Endothelial cell of umbilical vein (primary cell): ENCODE data around the gene EDA. TPM values are rescaled to one million over a fixed set of nuclear protein-coding genes. Genes with fewer than 3 reads are reported as not detected.

Experiments used
- BruUV-seq: library from RNA; stranded (reverse); fragments of 400-500 nt; replicated peaks from 2 replicates; lab custom pipeline; 2021; lab: Mats Ljungman, UMichigan
- CTCF ChIA-PET: fragments of 300-600, 350-600 bp; sonication (Branson Sonifier 250); formaldehyde crosslinking; loops from one replicate; lab custom pipeline; 2021; ENCODE audit warnings: antibody characterized with exemption, inconsistent platforms; lab: Charles Lee
- POLR2A ChIA-PET: fragments of 300-600, 350-600 bp; sonication (Branson Sonifier 250); formaldehyde crosslinking; loops from one replicate; lab custom pipeline; 2021; ENCODE audit warnings: antibody characterized with exemption, inconsistent platforms; lab: Charles Lee
- DNase-seq: peaks from one replicate; pipeline ENCODE4 v3.0.0-alpha.2; 2011; ENCODE audit warnings: low read depth, low spot score
- FAIRE-seq: peaks from 2 replicates; lab custom pipeline; 2011; peaks lifted over from hg19 to GRCh38; lab: Jason Lieb, UNC
- H2AFZ ChIP-seq: 2 replicates; pipeline ENCODE4 v1.6.0; 2012; ENCODE audit warnings: low read depth, low read length, control low read depth, inconsistent platforms
- H3K27ac ChIP-seq: 2 replicates; pipeline ENCODE4 v1.5.1; 2011; ENCODE audit warnings: low read depth, mild to moderate bottlenecking, control low read depth, low read length, moderate library complexity; ENCODE audit not compliant: insufficient read depth
- H3K27me3 ChIP-seq, 2 experiments: 2 replicates each; pipeline versions ENCODE4 v1.6.0 to v1.6.1; 2011; ENCODE audit warnings: low read length in 2 of 2, mixed read lengths in 1 of 2; ENCODE audit not compliant: control insufficient read depth in 2 of 2, insufficient read depth in 2 of 2
- H3K36me3 ChIP-seq, 2 experiments: 2 replicates in 1 of 2; 3 replicates in 1 of 2; pipeline ENCODE4 v1.5.1; 2011; ENCODE audit warnings: low read length in 2 of 2, mild to moderate bottlenecking in 1 of 2, moderate library complexity in 1 of 2; ENCODE audit not compliant: control insufficient read depth in 2 of 2, insufficient read depth in 2 of 2; ENCODE audit errors: extremely low read depth in 1 of 2
- H3K4me1 ChIP-seq: 3 replicates; pipeline ENCODE4 v1.5.1; 2011; ENCODE audit warnings: mild to moderate bottlenecking, low read length; ENCODE audit not compliant: control insufficient read depth, insufficient read depth; ENCODE audit errors: extremely low read depth
- H3K4me2 ChIP-seq: 2 replicates; pipeline ENCODE4 v1.6.1; 2011; ENCODE audit warnings: low read length, control low read depth, mixed read lengths; ENCODE audit not compliant: insufficient read depth
- H3K4me3 ChIP-seq, 3 experiments: fragments of 200-600 bp in 1 of 3; sonication (generic), shearing (Covaris generic) in 1 of 3; replicated peaks in 1 of 3; 2 replicates each; pipeline ENCODE4 v1.5.1; 2011 to 2016; ENCODE audit warnings: control low read depth in 3 of 3, low read length in 3 of 3, mild to moderate bottlenecking in 2 of 3, inconsistent platforms in 1 of 3, low read depth in 1 of 3, moderate library complexity in 1 of 3; ENCODE audit not compliant: insufficient read depth in 1 of 3
- H3K79me2 ChIP-seq: 2 replicates; pipeline ENCODE4 v1.6.0; 2012; ENCODE audit warnings: low read length, inconsistent platforms; ENCODE audit not compliant: control insufficient read depth, insufficient read depth
- H3K9ac ChIP-seq: replicated peaks from 2 replicates; pipeline ENCODE3; 2011; ENCODE audit warnings: low read length, control low read depth; ENCODE audit not compliant: insufficient read depth; ENCODE audit errors: extremely low read depth
- H3K9me1 ChIP-seq: replicated peaks from 3 replicates; pipeline ENCODE4 v1.6.0; 2011; ENCODE audit warnings: mild to moderate bottlenecking, low read length; ENCODE audit not compliant: control insufficient read depth, insufficient read depth; ENCODE audit errors: extremely low read depth
- H3K9me3 ChIP-seq: replicated peaks from 2 replicates; pipeline ENCODE4 v1.5.1; 2012; ENCODE audit warnings: low read length, inconsistent platforms; ENCODE audit not compliant: control insufficient read depth, insufficient read depth
- H4K20me1 ChIP-seq: replicated peaks from 2 replicates; pipeline ENCODE3; 2011; ENCODE audit warnings: mild to moderate bottlenecking, low read length; ENCODE audit not compliant: control insufficient read depth, insufficient read depth; ENCODE audit errors: extremely low read depth
- EZH2 ChIP-seq: IDR thresholded peaks from 2 replicates; pipeline ENCODE4 v1.6.1; 2012; ENCODE audit warnings: borderline replicate concordance, low read depth, mild to moderate bottlenecking, moderate library complexity, low read length, inconsistent platforms; ENCODE audit not compliant: severe bottlenecking
- MAX ChIP-seq: IDR thresholded peaks from 2 replicates; pipeline ENCODE4 v1.6.1; 2011; ENCODE audit not compliant: insufficient read depth, insufficient read length
- MYC ChIP-seq: IDR thresholded peaks from one replicate; pipeline ENCODE4 v1.6.1; 2011; ENCODE audit warnings: mild to moderate bottlenecking, low read depth, low read length
- POLR2A ChIP-seq: IDR thresholded peaks from 2 replicates; pipeline ENCODE4 v1.6.1; 2012; ENCODE audit warnings: low read depth, mild to moderate bottlenecking, control low read depth, low read length
- POLR2AphosphoS5 ChIP-seq: IDR thresholded peaks from 2 replicates; pipeline ENCODE4 v1.6.1; 2012; ENCODE audit warnings: low read depth, mild to moderate bottlenecking, control low read depth, low read length, moderate library complexity; ENCODE audit not compliant: insufficient read depth
- dilution Hi-C: fragments of 300-500 bp; cut with MboI; formaldehyde crosslinking; loops from one replicate; pipeline ENCODE4 v1.15.0; 2019; ENCODE audit warnings: low sequenced_read_pairs; ENCODE audit not compliant: extremely low pct_ligation_motif_present
- intact Hi-C: fragments of 100-400 bp; cut with micrococcal nuclease; formaldehyde crosslinking; loops from one replicate; pipeline ENCODE4 v1.10.0; 2022
- polyA plus RNA-seq, 4 experiments: library from polyadenylated mRNA; depleted of rRNA in 3 of 4; stranded (reverse) in 3 of 4; unstranded in 1 of 4; fragments of >200 nt; gene quantifications; 2 replicates each; pipeline versions ENCODE4 v1.2.1 to v1.2.3, GENCODE V29; 2011 to 2012; ENCODE audit warnings: missing spikeins in 1 of 4
- total RNA-seq: library from RNA; stranded (reverse); gene quantifications from 2 replicates; pipeline ENCODE4 v1.2.3, GENCODE V29; 2021

The EDA gene
- total and polyA plus RNA-seq, 2 donors (not counting 3 experiments of a cell fraction or from before 2014, with no cell fraction given): 0.37 to 1.2 TPM

- Histone ChIP-seq H3K79me2 (no peaks in the 10 kb centered on the region), H3K4me3 (no peak overlapping the region), H2AFZ (no peak overlapping the region), H3K36me3 (no peaks in the 10 kb centered on the region), H3K27me3 (no peaks in the 10 kb centered on the region), H3K9me1 (no peaks in the 10 kb centered on the region), H3K27ac (no peak overlapping the region), H3K9ac (no peak overlapping the region), H3K4me1 (no peaks in the 10 kb centered on the region), H3K4me2 (no peak overlapping the region), H3K9me3 (no peaks in the 10 kb centered on the region), H4K20me1 (no peaks in the 10 kb centered on the region)
- TF ChIP-seq POLR2A (no peak), EZH2 (no peak), POLR2AphosphoS5 (no peak), MAX (no peak)
- ChIA-PET CTCF (interaction anchor here (0.6 to 1.5 kb wide), 2 partner anchors 13 to 19 kb away, joined by 3 to 4 read pairs; no protein-coding TSS in a partner anchor), POLR2A (no interaction called here)
- no peak for FAIRE-seq
- dilution Hi-C loops (no loop called here), intact Hi-C loops (no loop called here)
- no peak for DNase-seq
- BruUV-seq: no TSS peak
Measured at GRCh38 chrX:70013466-70014381, 397.8 kb downstream of the EDA start.

- Histone ChIP-seq H3K79me2 (no peaks in the 10 kb centered on the region), H2AFZ (no peak overlapping the region), H3K36me3 (no peaks in the 10 kb centered on the region), H4K20me1 (no peaks in the 10 kb centered on the region), H3K4me1 (no peaks in the 10 kb centered on the region), H3K9me1 (no peaks in the 10 kb centered on the region), H3K4me3 (no peak overlapping the region), H3K4me2 (no peak overlapping the region), H3K27ac (no peak overlapping the region), H3K27me3 (no peaks in the 10 kb centered on the region), H3K9me3 (no peaks in the 10 kb centered on the region), H3K9ac (no peak overlapping the region)
- intact Hi-C loops: no loop called here
- dilution Hi-C loops: no loop called here
- ChIA-PET POLR2A (no interaction called here), CTCF (no interaction called here)
- FAIRE-seq (no peak), DNase-seq (no peak)
- BruUV-seq: no TSS peak
- TF ChIP-seq MYC (no peak), MAX (no peak)
Measured at GRCh38 chrX:70016513-70016912, 400.6 kb downstream of the EDA start.
